ENCODE results near the gene CNKSR3.
A peak's percentile ranks its signal among the peaks of the same experiment; 100 is the strongest.

The CNKSR3 gene

DNA sequence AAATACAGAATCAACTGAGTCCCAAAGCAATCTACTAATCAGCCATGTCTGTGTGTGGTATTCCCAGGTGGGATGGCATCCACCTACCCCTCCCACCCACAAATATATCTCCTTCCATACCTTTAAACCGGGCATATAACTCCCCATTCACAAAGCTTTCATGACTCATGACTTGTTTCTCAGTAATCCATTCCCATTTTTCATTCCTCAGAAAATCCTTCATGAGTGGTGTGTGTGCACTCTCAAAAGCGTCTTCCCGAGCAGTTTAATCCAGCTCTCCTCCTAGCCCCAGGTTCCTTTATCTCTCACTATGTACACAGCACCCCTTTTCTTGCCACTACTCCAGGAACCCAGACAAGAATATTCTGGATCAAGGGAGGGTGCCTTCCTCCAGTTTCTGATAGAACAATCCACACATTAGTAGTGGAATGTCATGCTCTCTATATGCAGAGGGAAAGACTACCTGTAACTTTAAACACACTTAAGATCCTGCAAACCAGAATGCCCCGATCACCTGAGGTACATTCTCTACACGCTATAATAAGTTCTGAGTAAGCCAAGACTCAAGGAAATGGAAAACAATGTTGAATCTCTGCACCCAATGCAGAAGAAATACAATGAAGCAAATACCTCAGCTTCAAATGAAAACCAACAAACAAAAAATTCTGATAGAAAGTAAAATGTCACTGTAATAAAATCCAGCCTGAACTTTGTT is 98.2 kb downstream of the CNKSR3 start:
- DNase-seq (ENCODE audit: low spot score) = no peak

DNA sequence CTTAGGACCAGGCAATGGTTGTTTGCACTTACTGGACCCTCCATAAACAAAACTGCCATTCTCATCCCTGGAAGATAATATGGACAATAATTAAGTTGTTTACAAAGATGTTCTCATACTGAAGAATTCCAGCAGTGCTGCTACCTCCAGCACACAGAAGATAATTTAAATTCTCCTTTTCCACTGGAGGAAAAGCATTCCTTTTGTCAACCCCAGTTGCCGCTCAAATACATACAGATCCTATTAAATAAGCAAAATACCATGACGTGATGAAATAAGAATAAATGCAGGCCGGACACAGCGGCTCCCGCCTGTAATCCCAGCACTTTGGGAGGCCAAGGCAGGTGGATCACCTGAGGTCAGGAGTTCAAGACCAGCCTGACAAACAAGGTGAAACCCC is 99.4 kb downstream of the CNKSR3 start:
- DNase-seq (ENCODE audit: low spot score) = no peak

DNA sequence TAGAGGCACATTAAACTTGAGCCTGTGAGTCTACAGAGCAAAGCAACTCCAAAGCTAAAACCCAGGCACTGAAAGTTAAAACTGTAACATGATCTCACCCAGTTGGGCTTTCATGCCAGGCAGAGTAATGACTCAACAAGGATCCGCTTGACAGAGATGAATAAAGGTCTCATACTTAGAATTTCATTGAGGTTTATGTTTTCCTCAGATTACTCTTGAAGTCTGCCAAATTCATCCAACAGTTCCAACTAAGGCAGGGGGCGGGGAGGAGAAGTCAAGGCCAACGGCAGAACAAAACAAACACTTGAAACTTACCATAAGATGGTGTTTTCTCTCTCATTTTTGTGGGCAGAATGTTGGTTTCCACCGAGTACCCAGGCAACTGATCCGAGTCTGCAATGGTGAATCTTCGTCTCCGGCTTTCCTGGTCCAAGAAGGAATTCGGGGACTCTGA is 99.8 kb downstream of the CNKSR3 start:
- DNase-seq (ENCODE audit: low spot score) = peak; percentile 88

DNA sequence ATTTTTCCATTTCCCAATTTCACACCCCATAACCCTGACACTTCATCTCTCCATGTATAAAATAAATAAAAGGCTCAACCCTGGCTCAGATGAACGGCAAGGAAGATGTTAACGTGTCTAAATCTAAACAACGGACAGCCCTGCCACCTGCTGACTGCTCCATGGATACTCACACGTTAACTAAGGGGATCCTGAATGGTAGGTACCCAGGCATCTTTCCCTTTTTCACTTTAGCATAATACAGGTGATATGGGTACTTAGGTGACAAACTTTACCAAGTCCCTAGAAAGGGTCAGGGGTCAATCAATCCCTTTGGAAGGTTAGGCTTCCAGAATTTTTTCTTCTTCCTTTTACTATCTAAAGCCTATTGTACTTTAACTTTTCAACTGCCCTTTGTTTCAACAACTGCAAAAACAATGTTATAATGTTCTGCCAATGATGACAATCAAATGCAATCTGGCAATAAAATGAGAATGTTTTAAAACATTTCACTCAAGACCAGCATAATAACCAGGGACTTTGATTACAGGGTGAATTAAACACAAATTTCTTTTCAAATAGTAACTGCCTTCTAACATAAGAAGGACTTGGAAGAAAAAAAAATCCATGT is 101.5 kb downstream of the CNKSR3 start:
- no peak for DNase-seq (ENCODE audit: low spot score)

DNA sequence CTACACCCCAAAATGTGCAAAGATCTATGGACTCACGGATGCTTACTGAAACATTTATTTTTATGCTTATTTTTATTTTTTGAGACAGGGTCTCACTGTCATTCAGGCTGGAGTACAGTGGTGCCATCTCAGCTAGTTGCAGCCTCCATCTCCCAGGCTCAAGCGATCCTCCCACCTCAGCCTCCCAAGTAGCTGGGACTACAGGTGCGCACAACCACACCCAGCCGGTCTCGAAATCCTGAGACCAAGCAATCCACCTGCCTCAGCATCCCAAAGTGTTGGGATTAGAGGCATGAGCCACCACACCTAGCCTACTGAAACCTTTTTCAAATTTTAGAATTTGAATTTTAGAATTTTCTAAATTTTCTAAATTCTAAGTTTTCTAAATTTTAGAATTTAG is 103.0 kb downstream of the CNKSR3 start:
- no peak for DNase-seq (ENCODE audit: low spot score)

DNA sequence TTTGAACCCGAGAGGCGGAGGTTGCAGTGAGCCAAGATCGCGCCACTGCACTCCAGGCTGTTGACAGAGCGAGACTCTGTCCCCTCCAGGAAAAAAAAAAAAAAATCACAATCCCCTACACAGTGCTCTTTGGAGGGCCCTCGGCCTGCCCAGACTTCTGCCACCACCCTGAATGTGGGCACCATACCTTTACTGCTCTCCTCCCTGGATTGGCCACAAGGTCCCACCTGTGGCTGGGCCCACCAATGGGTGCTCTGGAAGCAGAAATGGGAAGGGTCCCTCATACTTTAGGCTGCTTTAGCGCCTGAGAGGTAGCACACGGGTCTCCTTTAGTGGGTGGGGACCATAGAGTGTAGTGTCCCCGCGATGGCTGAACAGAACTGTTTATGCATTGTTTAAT is 103.6 kb downstream of the CNKSR3 start:
- no peak for DNase-seq (ENCODE audit: low spot score)

DNA sequence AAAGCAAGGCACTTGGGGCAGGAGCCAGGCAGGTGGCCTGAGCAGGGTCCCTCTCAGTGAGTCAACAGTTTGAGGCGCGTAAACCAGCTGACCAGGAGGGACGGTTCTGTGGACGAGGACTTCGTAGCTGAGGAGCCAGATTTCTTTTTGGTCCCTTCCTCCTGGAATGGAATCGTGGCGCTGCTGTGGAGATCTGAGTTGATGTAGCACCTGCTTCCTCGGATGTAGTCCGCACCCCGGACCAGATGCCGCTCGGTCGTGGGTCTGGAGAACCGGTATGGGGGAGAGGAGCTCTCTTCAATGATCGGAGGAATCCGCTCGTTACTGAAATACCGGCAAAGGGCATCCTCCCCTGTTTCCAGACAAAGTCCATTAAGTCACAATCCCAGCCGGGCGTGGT is 104.2 kb downstream of the CNKSR3 start:
- DNase-seq (ENCODE audit: low spot score) = no peak

DNA sequence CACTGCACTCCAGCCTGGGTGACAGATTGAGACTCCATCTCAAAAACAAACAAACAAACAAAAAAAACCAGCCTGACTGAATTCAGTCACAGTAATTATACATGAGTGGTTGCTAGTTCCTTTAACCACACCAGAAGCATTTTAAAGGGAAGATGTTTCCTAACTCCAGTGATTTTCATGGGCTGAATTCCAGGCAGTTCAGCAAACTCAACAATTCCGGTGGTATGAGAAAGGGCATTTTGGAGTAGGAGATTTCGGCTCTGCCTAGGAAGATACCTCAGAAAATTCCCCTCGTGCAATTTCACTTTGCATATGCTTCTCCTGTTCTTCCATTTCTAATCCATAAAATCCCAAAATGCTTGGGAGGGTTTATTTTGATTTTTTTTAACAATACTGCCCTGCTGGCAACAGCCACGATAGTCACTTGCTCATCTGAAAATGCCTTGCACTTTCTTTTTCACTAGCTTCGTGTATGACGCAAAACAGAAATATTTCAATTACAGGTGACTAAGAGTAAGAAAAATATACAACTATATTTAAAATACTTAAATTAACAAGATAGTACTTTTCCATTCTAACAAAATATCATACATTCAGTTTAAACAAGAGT is 105.6 kb downstream of the CNKSR3 start:
- peak; percentile 42 for DNase-seq (ENCODE audit: low spot score)

DNA sequence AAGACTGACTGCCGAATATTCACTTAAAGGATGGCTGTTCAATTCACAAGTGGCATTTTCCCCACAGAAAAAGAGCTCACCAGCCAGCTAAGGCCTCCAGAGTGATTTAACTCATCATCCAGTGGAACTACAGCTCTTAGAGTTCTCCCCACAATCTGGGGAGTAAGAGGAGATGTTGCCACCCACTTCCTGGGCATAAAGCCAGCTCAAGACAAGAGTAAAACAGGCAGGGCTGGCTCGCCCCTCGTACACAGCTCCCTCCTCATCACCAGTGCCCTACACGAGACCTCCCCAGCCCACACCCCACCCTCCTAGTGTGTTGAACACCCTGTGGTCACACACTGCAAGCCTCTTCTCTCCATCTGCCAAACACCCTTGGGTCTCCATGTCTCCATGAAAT is 106.7 kb downstream of the CNKSR3 start:
- peak; percentile 42 for DNase-seq (ENCODE audit: low spot score)

DNA sequence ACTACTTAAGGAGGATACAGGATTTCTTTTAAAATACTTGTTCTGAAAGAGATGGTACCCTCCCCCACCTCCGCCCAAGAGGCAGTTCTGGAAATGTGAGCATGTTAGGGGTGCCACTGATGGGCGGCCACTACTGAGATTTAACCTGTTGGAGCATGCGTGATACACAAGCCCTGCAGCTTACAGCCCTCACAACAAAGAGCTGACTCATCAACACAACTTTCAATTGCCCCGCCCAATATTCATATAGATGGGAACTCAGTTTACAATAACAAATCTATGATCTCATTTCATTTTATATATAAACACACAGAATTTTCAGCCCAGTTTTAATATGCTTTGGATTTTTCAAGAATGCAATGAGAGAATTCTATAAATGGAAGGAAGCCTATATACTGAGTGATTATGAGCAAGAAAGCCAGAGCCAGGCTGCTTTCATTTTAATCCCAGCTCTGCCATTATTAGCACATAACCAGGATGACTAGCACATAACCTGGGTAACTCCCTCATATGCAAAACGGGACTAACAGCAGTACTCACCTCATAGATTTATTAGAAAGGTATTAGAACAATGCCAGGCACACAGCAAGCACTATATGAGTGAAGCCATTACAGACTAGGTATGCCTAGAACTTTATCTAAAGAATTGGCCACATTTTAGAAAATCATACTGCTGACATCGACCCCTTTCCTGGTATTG is 108.3 kb downstream of the CNKSR3 start:
- DNase-seq (ENCODE audit: low spot score) = no peak

DNA sequence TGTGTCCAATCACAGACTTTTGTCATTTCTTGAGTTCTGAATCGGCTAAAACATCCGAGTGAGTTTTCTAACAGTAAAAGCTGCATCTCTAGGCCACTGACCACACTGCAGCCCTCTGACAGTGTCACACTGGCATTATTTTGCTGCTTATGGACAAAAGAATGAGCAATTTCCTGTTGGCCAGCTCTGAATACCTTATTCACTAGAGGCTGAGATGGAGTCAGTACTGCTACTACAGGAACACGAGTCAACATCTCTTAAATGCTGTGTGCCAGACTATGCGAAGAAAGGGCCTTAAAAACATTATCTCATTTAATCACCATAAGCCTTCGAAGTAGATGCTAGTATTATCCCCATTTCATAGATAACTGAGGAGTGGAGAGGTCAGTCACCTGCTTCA is 111.4 kb downstream of the CNKSR3 start:
- DNase-seq (ENCODE audit: low spot score) = peak; percentile 24

DNA sequence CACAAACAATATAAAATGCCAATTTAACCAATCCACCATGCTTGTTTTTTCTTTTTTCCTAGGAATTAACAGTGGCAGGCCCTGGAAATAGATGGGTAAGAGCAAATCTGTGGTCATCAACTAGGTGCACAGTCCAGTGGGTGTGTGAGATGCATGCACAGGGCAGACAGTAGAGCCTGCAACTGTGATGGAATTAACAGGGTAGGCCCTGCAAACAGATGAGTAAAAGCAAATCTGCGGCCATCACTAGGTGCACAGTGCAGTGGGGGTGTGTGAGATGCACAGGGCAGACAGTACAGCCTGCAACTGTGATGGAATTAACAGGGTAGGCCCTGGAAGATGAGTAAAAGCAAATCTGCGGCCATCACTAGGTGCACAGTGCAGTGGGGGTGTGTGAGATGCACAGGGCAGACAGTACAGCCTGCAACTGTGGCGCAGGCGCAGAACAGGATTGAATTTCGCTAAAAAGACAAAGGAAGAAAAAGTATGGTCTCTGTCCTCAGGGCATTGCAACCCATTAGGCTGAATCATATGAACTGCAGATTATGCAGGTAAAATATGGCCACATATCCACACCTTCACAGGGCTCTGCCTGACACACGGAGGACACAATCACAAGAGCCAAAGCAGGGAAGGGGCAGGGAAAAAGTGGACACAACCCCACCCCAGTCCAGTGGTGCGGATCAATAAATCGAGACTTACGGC is 112.8 kb downstream of the CNKSR3 start:
- DNase-seq (ENCODE audit: low spot score) = no peak

DNA sequence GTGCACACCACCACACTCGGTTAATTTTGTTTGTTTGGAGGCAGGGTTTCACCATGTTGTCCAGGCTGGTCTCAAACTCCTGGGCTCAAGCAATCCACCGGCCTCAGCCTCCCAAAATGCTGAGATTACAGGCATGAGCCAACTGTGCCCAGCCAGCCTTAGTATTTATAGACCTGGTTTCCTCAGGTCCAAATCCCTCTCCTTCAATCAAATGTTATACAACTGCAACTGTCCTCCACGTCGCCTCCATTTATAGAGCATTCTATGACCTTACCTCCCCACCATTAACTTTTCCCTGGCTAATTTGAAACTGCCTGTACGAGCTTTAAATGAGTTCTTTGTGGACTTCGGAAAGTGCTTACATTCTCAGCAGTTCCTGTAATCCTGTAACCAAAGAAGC is 114.6 kb downstream of the CNKSR3 start:
- no peak for DNase-seq (ENCODE audit: low spot score)

DNA sequence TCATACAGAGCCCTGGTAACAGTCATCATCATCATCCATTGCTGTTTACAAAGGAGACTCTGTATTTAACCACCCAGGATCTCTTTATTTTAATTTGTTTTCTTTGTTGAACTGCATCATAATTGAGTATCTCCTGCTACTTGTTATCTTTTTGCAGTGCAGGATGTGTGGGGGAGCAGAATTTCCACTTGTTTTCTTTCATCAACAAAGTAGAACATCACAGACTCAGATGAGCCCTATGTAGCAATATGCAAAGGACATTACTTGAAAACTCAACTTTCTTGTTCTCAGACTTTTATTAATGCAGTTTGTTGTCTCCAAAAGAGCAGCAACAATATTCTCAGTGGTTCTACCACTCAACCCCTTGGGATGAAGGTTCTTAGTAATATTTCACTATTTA is 115.2 kb downstream of the CNKSR3 start:
- DNase-seq (ENCODE audit: low spot score) = no peak

DNA sequence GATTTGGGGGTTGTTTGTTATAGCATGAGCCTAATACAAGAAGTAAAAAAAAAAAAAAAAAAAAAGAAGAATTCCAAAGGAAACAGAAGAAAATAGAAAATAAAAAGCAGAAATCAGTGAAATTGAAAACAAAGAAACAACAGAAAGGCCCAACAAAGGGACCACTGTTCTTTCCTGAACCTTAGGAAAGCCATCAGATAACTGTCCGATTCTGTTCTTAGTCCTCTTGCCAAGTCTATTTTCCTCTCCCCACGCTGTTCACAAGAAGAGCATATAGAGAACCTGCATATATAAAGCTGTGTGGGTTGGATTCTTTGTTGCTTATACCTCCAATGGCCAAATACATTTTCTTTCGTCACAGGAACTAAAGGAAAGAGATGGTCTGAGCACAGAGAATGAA is 115.9 kb downstream of the CNKSR3 start:
- DNase-seq (ENCODE audit: low spot score) = no peak

DNA sequence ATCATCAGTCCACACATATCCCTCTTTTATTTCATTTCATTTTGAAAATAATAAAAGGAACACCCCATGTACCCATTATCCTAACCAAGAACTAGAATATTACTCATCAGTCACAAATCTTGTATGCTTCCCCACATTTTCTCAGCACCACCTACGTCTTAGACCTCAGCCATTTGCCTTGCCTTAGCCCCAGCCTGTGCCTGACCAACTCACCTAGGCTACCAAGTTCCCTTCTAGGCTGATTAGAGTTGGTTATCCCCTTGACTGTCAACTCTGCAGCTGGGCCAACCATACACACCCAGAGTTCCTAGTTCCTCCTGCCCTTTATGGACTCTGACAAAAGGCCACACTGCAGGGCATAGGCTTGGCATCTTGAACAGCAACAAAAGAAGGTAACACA is 120.5 kb downstream of the CNKSR3 start:
- no peak for DNase-seq (ENCODE audit: low spot score)

DNA sequence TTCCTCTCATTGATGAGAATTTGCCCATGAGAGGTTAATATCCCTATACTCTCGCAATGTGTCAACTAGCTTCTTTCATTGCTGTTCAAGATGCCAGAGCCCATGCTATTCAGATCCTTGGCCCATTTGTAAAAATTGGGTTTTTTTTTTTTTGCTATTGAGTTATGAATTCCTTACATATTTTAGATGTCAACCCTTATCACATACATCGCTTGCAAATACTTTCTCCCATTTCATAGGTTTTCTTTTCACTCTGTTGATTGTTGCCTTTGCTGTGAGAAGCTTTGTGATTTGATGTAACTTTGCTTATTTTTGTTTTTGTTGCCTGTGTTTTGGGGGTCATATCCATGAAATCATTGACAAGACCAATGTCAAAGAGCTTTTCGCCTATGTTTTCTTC is 121.7 kb downstream of the CNKSR3 start:
- no peak for DNase-seq (ENCODE audit: low spot score)

DNA sequence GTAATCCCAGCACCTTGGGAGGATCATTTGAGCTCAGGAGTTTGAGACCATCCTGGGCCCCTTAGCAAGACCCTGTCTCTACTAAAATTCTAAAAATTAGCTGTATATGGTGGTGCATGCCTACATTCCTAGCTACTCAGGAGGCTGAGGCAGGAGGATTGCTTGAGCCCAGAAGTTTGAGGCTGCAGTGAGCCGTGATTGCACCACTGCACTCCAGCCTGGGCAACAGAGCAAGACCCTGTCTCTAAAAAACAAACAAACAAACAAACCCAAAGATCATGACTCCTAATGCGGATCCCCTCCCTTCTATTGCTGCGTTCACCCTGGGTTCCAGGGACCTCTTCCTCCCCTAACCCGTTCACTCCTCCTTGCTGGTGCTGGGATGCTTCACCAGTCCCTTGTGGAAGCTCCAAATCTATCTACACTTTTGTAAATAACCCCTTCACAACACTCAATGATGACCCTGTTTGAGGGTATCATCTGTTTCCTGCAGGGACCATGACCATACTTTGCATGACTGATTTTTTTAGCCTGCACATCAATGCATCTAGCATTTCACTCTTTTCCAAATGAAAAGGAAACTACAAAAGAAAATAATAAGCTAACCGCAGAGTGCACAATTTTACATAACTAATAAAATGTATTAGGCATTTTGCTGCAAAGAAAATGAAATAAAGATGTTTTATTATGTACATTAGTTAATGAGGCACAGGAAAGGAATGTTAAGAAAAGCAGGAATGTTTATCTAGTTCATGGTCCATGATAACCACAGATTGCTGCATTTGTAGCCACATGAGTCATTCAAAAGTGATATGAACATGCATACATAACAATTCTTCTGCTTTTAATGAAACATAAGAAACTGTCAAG is 123.4 kb downstream of the CNKSR3 start:
- peak; percentile 73 for DNase-seq (ENCODE audit: low spot score)

DNA sequence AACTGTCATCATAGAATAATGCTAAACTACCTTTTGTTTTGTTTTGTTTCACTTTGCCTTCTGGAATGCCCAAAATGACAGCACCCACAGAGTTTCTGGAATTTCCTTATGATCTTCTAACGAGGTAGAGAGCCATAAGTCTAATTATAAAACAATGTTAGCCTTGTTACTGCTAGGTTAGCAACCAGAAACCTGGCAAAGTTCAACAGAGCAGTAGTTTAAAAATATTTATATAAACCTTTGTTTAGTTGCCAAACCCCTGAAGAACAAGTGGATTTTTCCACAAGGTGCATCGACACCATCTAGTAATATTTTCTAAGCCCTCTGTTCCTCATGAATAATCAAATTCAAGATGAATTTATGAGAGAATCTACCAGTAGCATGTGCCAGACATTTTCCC is 126.3 kb downstream of the CNKSR3 start:
- no peak for DNase-seq (ENCODE audit: low spot score)

DNA sequence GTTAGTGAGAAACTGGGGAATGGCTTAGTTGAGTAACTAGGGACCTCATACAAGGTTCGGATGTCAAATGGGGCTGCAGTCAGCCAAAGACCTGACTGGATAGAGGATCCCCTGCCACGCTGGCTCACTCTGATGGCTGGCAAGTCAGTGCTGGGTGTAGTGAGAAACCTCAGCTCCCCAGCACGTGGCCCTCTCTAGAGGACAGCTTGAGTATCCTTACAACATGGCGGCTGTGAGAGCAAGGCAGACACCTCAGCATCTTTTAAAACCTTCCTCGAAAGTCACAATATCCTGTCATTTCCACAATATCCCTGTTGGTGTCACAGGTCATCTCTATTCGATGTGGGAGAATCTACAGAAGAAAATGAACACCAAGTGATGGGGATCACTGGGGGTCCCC is 127.2 kb downstream of the CNKSR3 start:
- no peak for DNase-seq (ENCODE audit: low spot score)

DNA sequence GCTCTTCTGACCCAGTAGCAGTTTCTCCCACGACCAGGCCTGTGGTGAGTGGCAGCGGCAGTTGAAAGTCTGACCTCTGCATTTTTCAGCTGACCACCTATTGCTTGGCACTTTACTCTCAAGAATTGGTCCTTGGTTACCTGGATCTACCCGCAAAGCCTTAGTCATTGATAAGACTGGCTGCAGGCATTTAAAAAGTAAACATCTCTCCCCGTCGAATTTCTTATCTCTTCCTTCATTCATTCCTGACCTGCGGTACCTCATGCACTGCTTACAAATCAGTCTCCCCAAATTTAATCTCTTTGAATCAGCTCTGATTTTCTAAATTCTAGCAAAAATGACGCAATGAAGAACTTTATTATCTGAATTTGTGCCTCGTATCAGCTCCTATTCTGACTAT is 127.7 kb downstream of the CNKSR3 start:
- no peak for DNase-seq (ENCODE audit: low spot score)

Data from GM03348 (cell line).